HUES48 (cell line): Measurements from ENCODE around the gene IGSF3.
"Not testable (repeated sequence)": the region's sequence is repeated elsewhere in the genome, so short reads cannot be mapped to it uniquely, and the experiment has no call there.

Source experiments
- H3K27ac ChIP-seq: one replicate; pipeline ENCODE4 v1.7.0; 2013; ENCODE audit warnings: low read depth, low read length, inconsistent platforms
- H3K27me3 ChIP-seq: 2 replicates; pipeline ENCODE4 v1.6.1; 2013; ENCODE audit warnings: mild to moderate bottlenecking, low read length; ENCODE audit not compliant: control insufficient read depth, insufficient read depth
- H3K36me3 ChIP-seq: 2 replicates; pipeline ENCODE4 v1.6.1; 2013; ENCODE audit warnings: low read length; ENCODE audit not compliant: control insufficient read depth, insufficient read depth
- H3K4me1 ChIP-seq: 2 replicates; pipeline ENCODE4 v1.6.1; 2013; ENCODE audit warnings: mild to moderate bottlenecking, low read length; ENCODE audit not compliant: control insufficient read depth, insufficient read depth
- H3K4me3 ChIP-seq: 2 replicates; pipeline ENCODE4 v1.5.1; 2013; ENCODE audit warnings: mild to moderate bottlenecking, low read depth, low read length
- H3K9ac ChIP-seq: 2 replicates; pipeline ENCODE4 v1.6.1; 2013; ENCODE audit warnings: mild to moderate bottlenecking, low read depth, low read length, moderate library complexity
- H3K9me3 ChIP-seq: 2 replicates; pipeline ENCODE4 v1.6.1; 2013; ENCODE audit warnings: low read length; ENCODE audit not compliant: control insufficient read depth, insufficient read depth

IGSF3 gene

GRCh38 chr1:116596742-116597307, 70.7 kb downstream of the IGSF3 start:
- H3K9ac ChIP-seq, H3K4me3 ChIP-seq, H3K4me1 ChIP-seq, H3K36me3 ChIP-seq, H3K27me3 ChIP-seq, H3K27ac ChIP-seq, H3K9me3 ChIP-seq: not testable (repeated sequence)

- not testable (repeated sequence) for H3K4me1 ChIP-seq, H3K9me3 ChIP-seq, H3K9ac ChIP-seq, H3K27me3 ChIP-seq, H3K4me3 ChIP-seq, H3K36me3 ChIP-seq, H3K27ac ChIP-seq
Observed at GRCh38 chr1:116595946-116596741, 71.4 kb downstream of the IGSF3 start.

- not testable (repeated sequence) for H3K4me3 ChIP-seq, H3K27me3 ChIP-seq, H3K4me1 ChIP-seq, H3K9ac ChIP-seq, H3K9me3 ChIP-seq, H3K36me3 ChIP-seq, H3K27ac ChIP-seq
Observed at GRCh38 chr1:116595065-116595840, 72.3 kb downstream of the IGSF3 start.

- H3K27ac ChIP-seq, H3K9me3 ChIP-seq, H3K36me3 ChIP-seq, H3K9ac ChIP-seq, H3K4me3 ChIP-seq, H3K27me3 ChIP-seq, H3K4me1 ChIP-seq: not testable (repeated sequence)
Observed at GRCh38 chr1:116593977-116594376, 73.6 kb downstream of the IGSF3 start.

- H3K4me1 ChIP-seq, H3K9me3 ChIP-seq, H3K4me3 ChIP-seq, H3K36me3 ChIP-seq, H3K27ac ChIP-seq, H3K9ac ChIP-seq, H3K27me3 ChIP-seq: not testable (repeated sequence)
Observed at GRCh38 chr1:116593401-116593800, 74.1 kb downstream of the IGSF3 start.

GRCh38 chr1:116591951-116592605, 75.5 kb downstream of the IGSF3 start:
- not testable (repeated sequence) for H3K9me3 ChIP-seq, H3K36me3 ChIP-seq, H3K4me3 ChIP-seq, H3K27me3 ChIP-seq, H3K9ac ChIP-seq, H3K27ac ChIP-seq
- H3K4me1 ChIP-seq: peaks cover 12% of the 10 kb centered on the region

GRCh38 chr1:116591006-116591950, 76.3 kb downstream of the IGSF3 start:
- H3K36me3 ChIP-seq, H3K27me3 ChIP-seq, H3K9me3 ChIP-seq, H3K4me3 ChIP-seq, H3K9ac ChIP-seq, H3K27ac ChIP-seq: not testable (repeated sequence)
- peaks cover 19% of the 10 kb centered on the region for H3K4me1 ChIP-seq

- H3K4me1 ChIP-seq: peaks cover 14% of the 10 kb centered on the region
- H3K36me3 ChIP-seq, H3K27me3 ChIP-seq, H3K9me3 ChIP-seq, H3K27ac ChIP-seq, H3K9ac ChIP-seq, H3K4me3 ChIP-seq: not testable (repeated sequence)
Observed at GRCh38 chr1:116590359-116591005, 77.1 kb downstream of the IGSF3 start.

GRCh38 chr1:116589101-116589735, 78.3 kb downstream of the IGSF3 start:
- peaks cover 14% of the 10 kb centered on the region for H3K4me1 ChIP-seq
- H3K27ac ChIP-seq, H3K4me3 ChIP-seq, H3K36me3 ChIP-seq, H3K27me3 ChIP-seq, H3K9me3 ChIP-seq, H3K9ac ChIP-seq: not testable (repeated sequence)
